ENCODE measurements around the gene SYCN.

Gene SYCN

DNA sequence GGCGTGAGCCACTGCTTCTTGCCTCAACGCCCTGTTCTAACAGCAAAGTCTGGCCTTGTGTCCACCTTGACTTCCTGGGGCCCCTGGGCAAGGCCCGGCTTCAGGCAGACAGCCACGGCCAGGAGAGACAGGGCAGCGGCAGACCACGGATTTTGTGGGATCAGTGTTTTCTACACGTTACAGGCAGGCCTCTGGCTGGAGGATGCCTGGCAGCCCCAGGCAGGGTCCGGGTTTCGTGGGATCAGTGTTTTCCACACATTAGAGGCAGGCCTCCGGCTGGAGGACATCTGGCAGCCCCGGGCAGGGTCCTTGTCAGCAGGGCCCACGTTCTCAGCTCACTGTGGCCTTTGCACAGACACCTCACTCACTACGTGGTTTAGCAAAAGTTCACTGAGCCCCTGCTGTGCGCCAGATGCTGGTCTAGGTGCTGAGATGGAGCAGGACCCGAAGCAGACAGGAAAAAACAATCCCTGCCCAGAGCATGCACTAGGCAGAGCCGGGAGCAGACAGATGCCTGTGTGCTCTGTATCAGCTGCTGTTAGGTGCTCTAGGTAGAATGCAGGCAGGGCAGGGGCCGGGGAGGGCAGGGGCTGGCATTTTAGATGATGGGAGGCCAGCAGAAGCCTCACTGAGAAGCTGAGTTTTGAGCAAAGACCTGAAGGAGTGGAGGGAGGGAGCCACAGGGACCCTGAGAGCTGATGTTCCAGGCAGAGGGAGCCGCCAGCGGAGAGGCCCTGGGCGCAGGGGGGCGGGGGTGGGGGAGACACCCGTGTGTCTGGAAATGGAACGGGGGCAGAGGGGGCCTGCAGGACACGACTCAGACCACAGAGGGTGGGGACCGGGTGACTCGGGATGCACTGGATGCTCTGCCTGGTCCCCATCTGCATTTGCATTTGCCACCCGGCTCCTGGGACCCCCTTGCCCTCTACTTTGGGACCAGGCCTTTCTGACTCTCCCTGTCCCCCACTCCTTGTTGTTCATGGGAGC is 32.3 kb downstream of the SYCN start:
- Histone ChIP-seq H3K9ac (ENCODE audit: low read length in 2 of 2) (no peak overlapping the region), H3K4me3 (ENCODE audit: low read length in 2 of 2) (no peak overlapping the region), H3K4me1 (ENCODE audit: control insufficient read depth, insufficient read depth, low read length) (peaks cover 3% of the 10 kb centered on the region), H3K9me3 (ENCODE audit: control insufficient read depth in 2 of 2, low read length in 2 of 2) (no peaks in the 10 kb centered on the region), H3K36me3 (ENCODE audit: control insufficient read depth in 2 of 2, insufficient read depth in 2 of 2, low read length in 2 of 2) (peaks cover 5 to 19% of the 10 kb centered on the region in 2 donors), H3K27ac (ENCODE audit: low read length) (no peak overlapping the region), H3K27me3 (ENCODE audit: control insufficient read depth in 1 of 2, insufficient read depth in 2 of 2, low read length in 2 of 2) (no peaks in the 10 kb centered on the region)

- Histone ChIP-seq H3K9ac (ENCODE audit: low read length in 2 of 2) (no peak overlapping the region), H3K4me3 (ENCODE audit: low read length in 2 of 2) (no peak overlapping the region), H3K9me3 (ENCODE audit: control insufficient read depth in 2 of 2, low read length in 2 of 2) (no peaks in the 10 kb centered on the region), H3K27ac (ENCODE audit: low read length) (no peak overlapping the region), H3K36me3 (ENCODE audit: control insufficient read depth in 2 of 2, insufficient read depth in 2 of 2, low read length in 2 of 2) (peaks cover 5 to 15% of the 10 kb centered on the region in 2 donors), H3K4me1 (ENCODE audit: control insufficient read depth, insufficient read depth, low read length) (peaks cover 10% of the 10 kb centered on the region), H3K27me3 (ENCODE audit: control insufficient read depth in 1 of 2, insufficient read depth in 2 of 2, low read length in 2 of 2) (no peaks in the 10 kb centered on the region)
These were observed 33.5 kb downstream of the SYCN start for GRCh38 chr19:39170386-39171231.

DNA sequence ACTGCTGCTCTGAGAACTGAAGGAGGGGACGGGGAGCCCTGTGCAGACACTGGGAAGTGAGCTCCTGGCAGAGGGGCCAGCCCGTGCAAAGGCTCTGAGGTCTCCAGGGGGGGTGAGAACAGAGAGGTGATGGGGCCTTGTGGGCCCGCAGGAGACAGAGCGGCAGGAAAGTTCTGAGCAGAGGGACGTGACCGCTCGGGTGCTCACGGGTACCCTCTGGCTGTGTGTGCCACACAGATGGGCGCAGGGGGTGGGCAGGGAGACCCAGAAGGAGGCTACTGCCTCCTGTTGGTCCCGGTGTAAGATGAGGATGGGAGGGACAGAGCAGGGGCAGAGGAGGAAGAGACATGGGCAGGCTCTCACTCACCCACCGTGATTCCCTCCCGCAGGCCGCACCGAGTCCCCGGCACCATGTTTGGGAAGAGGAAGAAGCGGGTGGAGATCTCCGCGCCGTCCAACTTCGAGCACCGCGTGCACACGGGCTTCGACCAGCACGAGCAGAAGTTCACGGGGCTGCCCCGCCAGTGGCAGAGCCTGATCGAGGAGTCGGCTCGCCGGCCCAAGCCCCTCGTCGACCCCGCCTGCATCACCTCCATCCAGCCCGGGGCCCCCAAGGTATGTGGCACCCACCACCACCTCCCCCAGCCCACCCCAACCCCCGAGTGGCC is 34.8 kb downstream of the SYCN start:
- H3K36me3 ChIP-seq (ENCODE audit: control insufficient read depth in 2 of 2, insufficient read depth in 2 of 2, low read length in 2 of 2) = peaks cover 5 to 12% of the 10 kb centered on the region in 2 donors
- no peaks in the 10 kb centered on the region for H3K9me3 ChIP-seq (ENCODE audit: control insufficient read depth in 2 of 2, low read length in 2 of 2)
- H3K4me1 ChIP-seq (ENCODE audit: control insufficient read depth, insufficient read depth, low read length) = peaks cover 11% of the 10 kb centered on the region
- no peaks in the 10 kb centered on the region for H3K27me3 ChIP-seq (ENCODE audit: control insufficient read depth in 1 of 2, insufficient read depth in 2 of 2, low read length in 2 of 2)
- H3K27ac ChIP-seq (ENCODE audit: low read length) = no peak overlapping the region
- H3K9ac ChIP-seq (ENCODE audit: low read length in 2 of 2) = no peak overlapping the region
- no peak overlapping the region for H3K4me3 ChIP-seq (ENCODE audit: low read length in 2 of 2)

GRCh38 chr19:39168258-39169142 is 35.6 kb downstream of the SYCN start:
- peaks cover 11% of the 10 kb centered on the region for H3K4me1 ChIP-seq (ENCODE audit: control insufficient read depth, insufficient read depth, low read length)
- no peak overlapping the region for H3K27ac ChIP-seq (ENCODE audit: low read length)
- no peak overlapping the region for H3K9ac ChIP-seq (ENCODE audit: low read length in 2 of 2)
- no peaks in the 10 kb centered on the region for H3K9me3 ChIP-seq (ENCODE audit: control insufficient read depth in 2 of 2, low read length in 2 of 2)
- no peaks in the 10 kb centered on the region for H3K27me3 ChIP-seq (ENCODE audit: control insufficient read depth in 1 of 2, insufficient read depth in 2 of 2, low read length in 2 of 2)
- no peak overlapping the region for H3K4me3 ChIP-seq (ENCODE audit: low read length in 2 of 2)
- peaks cover 5 to 12% of the 10 kb centered on the region in 2 donors for H3K36me3 ChIP-seq (ENCODE audit: control insufficient read depth in 2 of 2, insufficient read depth in 2 of 2, low read length in 2 of 2)

GRCh38 chr19:39167461-39168257 is 36.4 kb downstream of the SYCN start:
- H3K27me3 ChIP-seq (ENCODE audit: control insufficient read depth in 1 of 2, insufficient read depth in 2 of 2, low read length in 2 of 2) = no peaks in the 10 kb centered on the region
- no peak overlapping the region for H3K4me3 ChIP-seq (ENCODE audit: low read length in 2 of 2)
- H3K9me3 ChIP-seq (ENCODE audit: control insufficient read depth in 2 of 2, low read length in 2 of 2) = no peaks in the 10 kb centered on the region
- peaks cover 13% of the 10 kb centered on the region for H3K4me1 ChIP-seq (ENCODE audit: control insufficient read depth, insufficient read depth, low read length)
- H3K9ac ChIP-seq (ENCODE audit: low read length in 2 of 2) = no peak overlapping the region
- no peak overlapping the region for H3K27ac ChIP-seq (ENCODE audit: low read length)
- H3K36me3 ChIP-seq (ENCODE audit: control insufficient read depth in 2 of 2, insufficient read depth in 2 of 2, low read length in 2 of 2) = peaks cover 5 to 10% of the 10 kb centered on the region in 2 donors

GRCh38 chr19:39166571-39167391 is 37.3 kb downstream of the SYCN start:
- H3K36me3 ChIP-seq (ENCODE audit: control insufficient read depth in 2 of 2, insufficient read depth in 2 of 2, low read length in 2 of 2) = peaks cover 5 to 8% of the 10 kb centered on the region in 2 donors
- H3K27ac ChIP-seq (ENCODE audit: low read length) = no peak overlapping the region
- H3K9me3 ChIP-seq (ENCODE audit: control insufficient read depth in 2 of 2, low read length in 2 of 2) = no peaks in the 10 kb centered on the region
- H3K4me3 ChIP-seq (ENCODE audit: low read length in 2 of 2) = no peak overlapping the region
- peaks cover 13% of the 10 kb centered on the region for H3K4me1 ChIP-seq (ENCODE audit: control insufficient read depth, insufficient read depth, low read length)
- H3K27me3 ChIP-seq (ENCODE audit: control insufficient read depth in 1 of 2, insufficient read depth in 2 of 2, low read length in 2 of 2) = no peaks in the 10 kb centered on the region
- H3K9ac ChIP-seq (ENCODE audit: low read length in 2 of 2) = no peak overlapping the region

DNA sequence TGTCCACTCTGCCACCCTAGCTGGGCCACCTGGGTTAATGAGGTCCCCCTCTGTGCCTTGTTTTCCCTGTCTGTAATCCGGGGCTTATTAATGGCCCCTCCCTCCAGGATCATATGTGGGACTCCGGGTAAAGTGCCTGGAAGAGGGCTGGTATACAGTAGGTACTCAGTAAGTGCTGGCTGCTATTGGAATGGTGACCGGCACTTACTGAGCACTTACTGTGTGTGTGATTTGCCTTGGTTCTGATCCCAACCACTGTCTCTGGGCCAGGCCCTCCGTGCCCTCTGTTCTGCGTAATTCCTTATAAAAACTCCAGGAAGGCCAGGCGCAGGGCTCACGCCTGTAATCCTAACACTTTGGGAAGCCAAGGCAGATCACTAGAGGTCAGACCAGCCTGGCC is 38.2 kb downstream of the SYCN start:
- Histone ChIP-seq H3K4me1 (ENCODE audit: control insufficient read depth, insufficient read depth, low read length) (peaks cover 22% of the 10 kb centered on the region), H3K4me3 (ENCODE audit: low read length in 2 of 2) (no peak overlapping the region), H3K27ac (ENCODE audit: low read length) (no peak overlapping the region), H3K36me3 (ENCODE audit: control insufficient read depth in 2 of 2, insufficient read depth in 2 of 2, low read length in 2 of 2) (peaks cover 5 to 6% of the 10 kb centered on the region in 2 donors), H3K9me3 (ENCODE audit: control insufficient read depth in 2 of 2, low read length in 2 of 2) (no peaks in the 10 kb centered on the region), H3K9ac (ENCODE audit: low read length in 2 of 2) (no peak overlapping the region), H3K27me3 (ENCODE audit: control insufficient read depth in 1 of 2, insufficient read depth in 2 of 2, low read length in 2 of 2) (no peaks in the 10 kb centered on the region)

- H3K4me3 ChIP-seq (ENCODE audit: low read length in 2 of 2) = no peak overlapping the region
- H3K9me3 ChIP-seq (ENCODE audit: control insufficient read depth in 2 of 2, low read length in 2 of 2) = no peaks in the 10 kb centered on the region
- no peak overlapping the region for H3K27ac ChIP-seq (ENCODE audit: low read length)
- H3K36me3 ChIP-seq (ENCODE audit: control insufficient read depth in 2 of 2, insufficient read depth in 2 of 2, low read length in 2 of 2) = no peaks in the 10 kb centered on the region
- no peaks in the 10 kb centered on the region for H3K27me3 ChIP-seq (ENCODE audit: control insufficient read depth in 1 of 2, insufficient read depth in 2 of 2, low read length in 2 of 2)
- H3K4me1 ChIP-seq (ENCODE audit: control insufficient read depth, insufficient read depth, low read length) = peaks cover 35% of the 10 kb centered on the region
- no peak overlapping the region for H3K9ac ChIP-seq (ENCODE audit: low read length in 2 of 2)
These were observed 39.8 kb downstream of the SYCN start for GRCh38 chr19:39164289-39164688.

DNA sequence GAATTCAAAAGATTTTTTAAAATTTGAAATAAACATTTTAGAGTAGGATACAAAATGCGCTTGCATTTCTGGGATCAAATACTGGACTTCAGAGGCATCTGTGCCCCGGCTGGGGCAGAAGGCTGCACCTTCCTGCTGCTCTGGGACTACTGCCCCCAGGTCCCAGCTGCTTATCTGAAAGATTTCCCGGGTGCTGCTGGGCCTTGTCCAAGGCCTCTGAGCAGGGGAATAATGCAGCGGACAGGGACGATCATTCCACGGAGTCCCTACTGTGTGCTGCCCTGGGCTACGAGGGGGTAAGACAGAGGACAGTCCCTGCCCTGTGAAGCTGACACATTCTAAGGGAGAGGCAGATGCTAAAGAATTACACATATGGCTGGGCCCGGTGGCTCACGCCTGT is 40.4 kb downstream of the SYCN start:
- no peak overlapping the region for H3K4me3 ChIP-seq (ENCODE audit: low read length in 2 of 2)
- H3K4me1 ChIP-seq (ENCODE audit: control insufficient read depth, insufficient read depth, low read length) = peaks cover 37% of the 10 kb centered on the region
- H3K9ac ChIP-seq (ENCODE audit: low read length in 2 of 2) = no peak overlapping the region
- H3K9me3 ChIP-seq (ENCODE audit: control insufficient read depth in 2 of 2, low read length in 2 of 2) = no peaks in the 10 kb centered on the region
- no peaks in the 10 kb centered on the region for H3K36me3 ChIP-seq (ENCODE audit: control insufficient read depth in 2 of 2, insufficient read depth in 2 of 2, low read length in 2 of 2)
- H3K27me3 ChIP-seq (ENCODE audit: control insufficient read depth in 1 of 2, insufficient read depth in 2 of 2, low read length in 2 of 2) = no peaks in the 10 kb centered on the region
- no peak overlapping the region for H3K27ac ChIP-seq (ENCODE audit: low read length)
